NCI-H524 treated with DMSO at 0.1 percent for 48 hours (cell line): Measurements from ENCODE around the gene SLC7A14.

Experiments used
- DNase-seq: peaks from one replicate; lab custom pipeline; 2025; lab: John Stamatoyannopoulos, UW

The SLC7A14 gene

GRCh38 chr3:170470063-170471016, 115.5 kb downstream of the SLC7A14 start:
- DNase-seq, result peak; percentile 60

DNA sequence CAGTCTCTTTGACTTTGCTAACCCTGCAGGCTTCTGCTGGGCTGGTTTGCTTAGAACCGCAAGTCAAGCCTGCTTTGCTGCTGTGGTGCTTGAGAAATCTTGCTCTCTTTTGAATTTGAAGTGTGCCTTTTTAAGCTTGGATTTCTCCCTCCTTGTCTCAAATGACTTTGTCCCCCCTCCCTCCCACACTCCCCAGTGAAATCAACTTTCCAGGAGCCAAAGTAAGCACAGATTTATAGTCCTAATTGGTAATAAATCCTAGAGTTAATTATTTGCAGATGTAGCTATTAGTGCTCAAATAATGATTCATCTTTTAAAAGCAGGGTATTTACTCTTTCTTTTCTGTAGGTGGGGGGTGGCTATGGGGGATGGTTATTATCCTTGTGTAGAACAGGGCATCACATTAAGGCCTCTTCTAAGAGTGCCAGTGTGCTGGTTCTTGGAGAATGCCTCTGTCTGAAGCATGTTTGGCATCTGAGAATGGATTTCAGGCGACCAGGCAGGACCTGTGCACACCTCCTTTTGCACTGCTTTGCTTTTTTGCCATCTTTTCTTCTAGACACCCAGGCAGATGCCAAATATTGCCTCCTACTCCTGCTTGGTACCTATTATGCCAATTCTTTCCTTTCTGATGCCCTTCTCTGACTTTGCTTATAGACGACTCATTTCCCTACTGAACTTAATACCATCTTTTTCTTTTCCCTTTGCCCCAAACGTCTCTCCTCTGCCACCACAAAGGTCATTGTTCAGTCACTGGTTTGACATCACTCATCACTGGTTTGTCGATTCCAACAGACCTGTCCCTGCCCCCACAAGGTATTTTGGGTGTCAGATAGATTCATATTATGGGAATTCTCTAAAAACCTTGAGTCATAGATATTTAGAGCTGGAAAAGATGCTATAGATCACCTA, 116.5 kb downstream of the SLC7A14 start:
- peak; percentile 66 for DNase-seq

DNA sequence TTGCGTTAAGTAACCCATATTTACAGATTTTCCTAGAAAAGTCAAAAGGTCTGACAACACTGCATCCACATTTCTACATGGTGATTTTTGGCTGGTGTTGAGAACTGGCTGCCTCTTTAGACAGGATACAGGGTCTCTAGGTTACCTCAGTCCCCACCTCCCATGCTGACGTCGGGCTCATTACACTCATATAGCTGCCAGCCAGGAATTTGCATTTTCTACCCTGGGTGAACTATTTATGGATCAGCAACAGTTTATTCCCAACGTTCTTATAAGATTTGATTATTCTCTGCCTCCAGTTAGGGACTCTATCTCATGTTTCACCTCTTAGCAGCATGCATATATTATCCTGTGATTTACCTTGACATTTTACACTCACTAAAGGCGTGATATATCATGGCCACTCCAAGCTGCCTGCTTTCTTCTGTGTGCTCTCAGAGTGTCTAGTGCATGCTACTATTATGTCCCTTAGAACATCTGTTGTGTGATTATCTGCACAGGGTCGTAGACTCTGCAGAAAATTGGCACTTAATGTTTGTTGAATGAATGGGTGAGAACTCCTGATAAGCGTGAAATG, 118.2 kb downstream of the SLC7A14 start:
- peak; percentile 76 for DNase-seq

DNA sequence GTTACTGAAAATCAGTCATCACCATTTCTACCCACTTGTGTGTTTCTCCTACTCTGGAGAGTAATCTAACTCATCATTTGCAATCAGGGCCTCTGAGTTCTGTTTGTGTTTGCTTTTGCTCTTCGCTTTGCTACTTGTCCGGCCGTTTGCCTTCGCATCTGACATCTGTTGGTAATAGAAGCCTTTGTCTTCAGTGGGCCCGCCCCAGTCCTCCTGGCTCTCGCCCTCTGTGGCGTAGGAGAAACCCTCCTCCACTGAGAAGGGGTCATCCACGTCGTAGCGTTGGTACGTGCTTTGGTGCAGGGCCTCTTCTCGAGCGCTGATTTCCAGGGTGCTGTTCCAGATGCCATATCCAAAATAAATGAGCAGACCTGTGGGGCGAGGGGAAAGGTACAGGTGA, 118.9 kb downstream of the SLC7A14 start:
- DNase-seq, result no peak

DNA sequence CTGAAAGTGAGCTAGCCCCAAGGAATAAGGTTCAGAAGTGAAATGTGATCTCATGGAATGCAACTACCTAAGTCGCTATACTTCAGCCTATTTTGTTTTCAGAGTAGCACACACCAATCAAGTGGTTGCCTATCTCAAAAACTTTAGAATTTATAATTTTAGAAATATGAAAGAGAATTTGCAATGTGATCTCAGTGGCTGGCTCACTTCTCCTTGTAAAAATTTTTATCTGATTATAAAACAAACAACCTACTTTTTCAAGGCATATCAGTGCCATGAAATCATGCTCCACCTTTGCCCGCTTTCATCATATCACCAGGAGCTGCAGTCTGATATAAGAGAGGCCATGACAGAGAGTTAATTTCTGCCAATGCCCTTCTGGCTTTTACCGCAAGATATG, 119.9 kb downstream of the SLC7A14 start:
- DNase-seq, result no peak

DNA sequence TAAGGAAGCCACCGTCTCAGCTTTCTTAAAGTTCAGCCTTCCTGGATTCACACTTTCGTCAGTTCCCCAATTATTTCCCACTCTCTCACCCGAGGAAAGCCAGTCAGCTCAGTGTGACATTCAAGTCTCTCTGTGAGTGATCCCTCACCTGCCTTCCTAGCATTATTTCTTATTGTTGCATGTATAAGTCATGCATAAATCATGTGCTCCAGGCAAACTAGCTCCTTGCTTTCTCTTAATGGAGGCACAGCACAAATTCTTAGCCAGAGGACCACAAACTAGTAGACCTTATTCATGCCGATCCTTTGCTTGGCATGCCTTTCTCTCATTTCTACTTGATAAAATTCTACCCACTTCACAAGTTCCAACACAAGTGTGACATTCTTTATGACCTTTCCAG, 122.9 kb downstream of the SLC7A14 start:
- DNase-seq, result no peak

GRCh38 chr3:170458285-170458684, 127.6 kb downstream of the SLC7A14 start:
- no peak for DNase-seq

DNA sequence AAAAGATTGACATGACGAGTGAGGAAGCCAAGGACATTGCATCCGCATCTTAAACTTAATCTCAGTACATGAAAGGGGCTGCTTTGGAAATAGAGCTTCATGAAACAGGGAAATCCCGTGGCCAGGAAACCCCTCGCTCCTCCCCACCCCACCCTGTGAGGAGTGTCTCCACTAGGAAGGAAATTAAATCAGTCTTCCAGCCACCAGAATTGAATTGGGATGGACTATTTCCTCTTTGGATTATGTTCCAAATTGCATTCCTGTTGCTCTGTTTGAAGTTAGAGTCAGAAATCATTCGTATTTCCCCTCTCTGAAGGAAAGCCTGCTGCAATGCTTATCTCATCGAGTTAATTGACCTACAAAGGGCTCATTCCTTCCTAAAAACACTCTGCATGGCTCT, 131.4 kb downstream of the SLC7A14 start:
- no peak for DNase-seq

DNA sequence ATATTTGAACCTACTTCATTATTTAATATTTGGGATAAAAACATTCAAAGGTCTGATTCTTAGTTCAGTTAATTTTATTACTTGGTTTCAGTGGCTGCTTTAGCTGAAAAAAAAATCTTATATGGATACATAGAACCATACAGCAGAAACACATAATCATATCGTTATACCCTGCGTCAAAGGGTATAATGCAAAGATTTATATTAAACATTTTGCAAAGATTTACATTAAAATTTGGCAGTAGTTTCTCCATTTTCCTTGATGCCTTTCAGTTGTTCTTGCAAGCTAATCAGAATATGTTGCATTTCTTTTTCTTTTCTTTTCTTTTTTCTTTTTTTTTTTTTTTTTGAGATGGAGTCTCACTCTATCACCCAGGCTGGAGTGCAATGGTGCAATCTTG, 135.8 kb downstream of the SLC7A14 start:
- no peak for DNase-seq

DNA sequence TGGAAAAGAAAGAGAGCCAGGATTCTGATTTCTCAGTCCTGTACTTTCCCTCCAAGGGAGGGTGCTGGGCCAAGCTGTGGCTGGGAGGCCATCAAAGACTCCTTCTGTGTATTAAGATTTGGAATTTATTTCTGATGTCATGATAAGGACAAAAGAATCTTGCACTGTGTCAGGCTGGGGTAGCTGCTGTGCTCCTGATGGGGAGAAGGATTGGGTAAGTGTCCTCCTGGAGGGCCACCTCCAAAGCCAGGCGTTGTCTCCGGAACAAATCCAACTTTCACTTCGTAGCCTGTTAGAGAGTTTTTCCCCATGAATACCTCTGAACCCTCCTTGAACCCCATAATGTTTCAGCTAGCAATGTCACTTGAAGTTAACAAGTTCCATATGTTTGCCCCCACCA, 137.3 kb downstream of the SLC7A14 start:
- DNase-seq, result no peak

DNA sequence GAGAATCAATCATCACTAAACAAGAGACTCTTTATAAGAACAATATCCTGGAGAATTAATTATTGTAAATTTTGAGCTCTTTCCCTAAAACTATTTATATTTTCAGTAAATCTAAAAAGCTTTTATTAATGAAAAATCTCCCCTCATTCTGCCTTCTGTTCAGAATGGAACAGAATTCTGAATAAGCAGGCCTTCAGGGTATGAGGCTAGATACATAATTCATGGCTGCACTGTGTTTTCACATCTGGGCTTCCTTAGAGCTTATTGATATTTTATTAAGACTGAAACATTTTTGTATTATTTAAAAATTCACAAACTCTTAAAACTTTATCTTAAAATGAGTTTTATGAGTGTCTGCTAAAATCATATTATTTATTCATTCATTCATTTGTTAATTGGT, 142.4 kb downstream of the SLC7A14 start:
- DNase-seq, result no peak

DNA sequence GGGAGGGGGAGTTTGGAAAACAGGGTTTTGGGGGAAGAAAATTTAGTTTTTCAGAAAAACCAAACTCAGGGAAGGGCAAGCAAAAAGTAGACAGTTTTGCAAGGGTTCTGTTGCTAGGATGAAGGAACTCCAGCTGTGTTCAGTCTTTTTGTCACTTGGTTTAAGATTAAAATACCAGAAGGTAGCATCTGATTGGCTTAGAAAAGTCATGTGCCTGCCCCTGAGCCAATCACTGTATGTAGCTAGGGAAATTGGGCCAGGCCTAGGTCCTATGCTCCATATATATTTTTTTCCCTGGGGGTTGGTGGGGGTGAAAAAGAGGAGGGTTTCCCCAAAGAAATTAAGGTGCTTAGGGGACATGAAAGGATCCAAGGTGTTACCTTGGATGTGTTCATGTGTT, 142.9 kb downstream of the SLC7A14 start:
- no peak for DNase-seq

DNA sequence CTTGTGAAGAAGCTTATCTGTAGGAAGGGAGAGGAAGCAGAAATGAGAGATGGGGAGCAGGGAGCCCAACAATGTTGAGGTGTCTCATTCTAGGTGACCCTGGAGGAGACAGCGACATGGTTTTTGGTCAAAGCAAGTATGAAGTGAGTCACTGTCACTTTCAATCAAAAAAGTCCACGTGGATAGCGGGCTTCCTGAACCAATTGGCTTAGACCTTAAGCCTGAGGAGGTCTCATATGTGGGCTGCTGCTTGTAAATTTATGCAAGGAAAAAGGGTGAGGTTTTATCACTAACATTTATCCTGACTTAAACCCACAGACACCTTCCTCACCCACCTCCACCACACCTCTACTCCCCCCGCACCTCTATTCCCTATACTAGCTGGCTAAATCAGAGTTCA, 144.5 kb downstream of the SLC7A14 start:
- no peak for DNase-seq

GRCh38 chr3:170440344-170440743, 145.5 kb downstream of the SLC7A14 start:
- DNase-seq, result no peak

DNA sequence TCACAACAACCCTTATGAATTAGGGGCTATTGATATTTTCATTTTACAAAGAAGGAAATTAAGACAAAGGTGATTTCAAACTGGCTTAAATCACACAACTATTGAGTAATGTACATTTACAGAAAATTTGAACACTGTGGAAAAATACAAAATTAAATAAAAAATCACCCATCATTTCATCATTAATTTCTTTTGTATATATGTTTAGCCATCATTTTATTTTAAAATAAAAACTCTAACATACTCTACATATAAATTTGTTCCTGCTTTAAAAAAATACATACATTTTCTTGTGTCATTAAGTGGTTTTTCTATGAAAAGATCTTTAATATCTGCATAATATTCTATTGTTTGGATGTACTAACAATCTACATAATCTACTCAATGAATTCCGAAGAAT, 147.0 kb downstream of the SLC7A14 start:
- DNase-seq, result no peak

GRCh38 chr3:170437696-170438407, 148.0 kb downstream of the SLC7A14 start:
- DNase-seq, result no peak

GRCh38 chr3:170437176-170437575, 148.7 kb downstream of the SLC7A14 start:
- no peak for DNase-seq

- no peak for DNase-seq
These were observed 149.2 kb downstream of the SLC7A14 start for GRCh38 chr3:170436697-170437096.

DNA sequence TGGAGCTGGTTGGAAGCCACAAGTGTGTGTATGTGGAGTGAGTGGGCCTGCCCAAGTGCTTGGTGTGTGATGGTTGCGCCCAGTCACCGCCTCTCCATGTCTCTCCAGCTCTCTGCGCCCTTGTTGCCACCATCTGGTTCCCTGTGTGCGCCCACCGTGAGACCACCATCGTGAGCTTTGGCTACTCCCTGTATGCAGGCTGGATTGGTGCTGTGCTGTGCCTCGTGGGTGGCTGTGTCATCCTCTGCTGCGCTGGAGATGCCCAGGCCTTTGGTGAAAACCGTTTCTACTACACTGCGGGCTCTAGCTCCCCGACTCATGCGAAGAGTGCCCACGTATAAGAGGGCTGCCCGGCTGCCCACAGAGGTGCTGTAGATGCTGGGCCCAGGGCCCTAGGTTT, 153.5 kb downstream of the SLC7A14 start:
- no peak for DNase-seq

DNA sequence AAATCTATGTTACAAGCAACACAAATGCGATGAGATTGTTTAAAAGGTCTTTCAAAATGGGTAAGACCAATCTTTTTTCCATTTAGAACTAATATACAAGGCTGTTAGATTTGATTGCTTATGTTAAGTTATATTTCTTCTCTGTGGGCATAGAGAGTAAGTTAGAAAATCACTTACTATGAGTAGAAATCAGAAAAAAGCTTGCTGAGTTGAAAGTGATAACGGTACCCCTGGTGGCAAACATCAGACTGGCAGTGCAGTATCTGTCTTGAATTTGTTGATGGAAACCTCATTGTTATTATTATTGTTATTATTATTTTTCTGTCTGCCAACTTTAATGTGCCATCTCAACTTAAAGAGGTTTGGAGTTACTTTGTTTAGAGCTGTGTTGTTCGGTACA, 154.8 kb downstream of the SLC7A14 start:
- DNase-seq, result no peak

- no peak for DNase-seq
These were observed 156.8 kb downstream of the SLC7A14 start for GRCh38 chr3:170429050-170429449.

GRCh38 chr3:170428095-170428494, 157.8 kb downstream of the SLC7A14 start:
- no peak for DNase-seq
